22Rv1 (cell line): ENCODE results near the gene COL27A1.

ENCODE experiments used
- H3K27ac ChIP-seq: fragments of 450-650 bp; 2 replicates; pipeline ENCODE4 v1.5.1; 2017
- ZFX ChIP-seq: fragments of 450-650 bp; IDR thresholded peaks from 2 replicates; pipeline ENCODE4 v1.6.1; 2017; ENCODE audit warnings: antibody characterized with exemption, borderline replicate concordance
- TF ChIP-seq, protein P1 (sequence below): fragments of 450-650 bp; IDR thresholded peaks from 2 replicates; pipeline ENCODE4 v1.5.1; 2017; ENCODE audit warnings: mild to moderate bottlenecking

Gene COL27A1

GRCh38 chr9:114280636-114281472, 125.5 kb downstream of the COL27A1 start:
- TF ChIP-seq, protein P1, sequence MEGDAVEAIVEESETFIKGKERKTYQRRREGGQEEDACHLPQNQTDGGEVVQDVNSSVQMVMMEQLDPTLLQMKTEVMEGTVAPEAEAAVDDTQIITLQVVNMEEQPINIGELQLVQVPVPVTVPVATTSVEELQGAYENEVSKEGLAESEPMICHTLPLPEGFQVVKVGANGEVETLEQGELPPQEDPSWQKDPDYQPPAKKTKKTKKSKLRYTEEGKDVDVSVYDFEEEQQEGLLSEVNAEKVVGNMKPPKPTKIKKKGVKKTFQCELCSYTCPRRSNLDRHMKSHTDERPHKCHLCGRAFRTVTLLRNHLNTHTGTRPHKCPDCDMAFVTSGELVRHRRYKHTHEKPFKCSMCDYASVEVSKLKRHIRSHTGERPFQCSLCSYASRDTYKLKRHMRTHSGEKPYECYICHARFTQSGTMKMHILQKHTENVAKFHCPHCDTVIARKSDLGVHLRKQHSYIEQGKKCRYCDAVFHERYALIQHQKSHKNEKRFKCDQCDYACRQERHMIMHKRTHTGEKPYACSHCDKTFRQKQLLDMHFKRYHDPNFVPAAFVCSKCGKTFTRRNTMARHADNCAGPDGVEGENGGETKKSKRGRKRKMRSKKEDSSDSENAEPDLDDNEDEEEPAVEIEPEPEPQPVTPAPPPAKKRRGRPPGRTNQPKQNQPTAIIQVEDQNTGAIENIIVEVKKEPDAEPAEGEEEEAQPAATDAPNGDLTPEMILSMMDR, result no peak
- no peak for TF ChIP-seq ZFX
- H3K27ac ChIP-seq, result no peak overlapping the region

DNA sequence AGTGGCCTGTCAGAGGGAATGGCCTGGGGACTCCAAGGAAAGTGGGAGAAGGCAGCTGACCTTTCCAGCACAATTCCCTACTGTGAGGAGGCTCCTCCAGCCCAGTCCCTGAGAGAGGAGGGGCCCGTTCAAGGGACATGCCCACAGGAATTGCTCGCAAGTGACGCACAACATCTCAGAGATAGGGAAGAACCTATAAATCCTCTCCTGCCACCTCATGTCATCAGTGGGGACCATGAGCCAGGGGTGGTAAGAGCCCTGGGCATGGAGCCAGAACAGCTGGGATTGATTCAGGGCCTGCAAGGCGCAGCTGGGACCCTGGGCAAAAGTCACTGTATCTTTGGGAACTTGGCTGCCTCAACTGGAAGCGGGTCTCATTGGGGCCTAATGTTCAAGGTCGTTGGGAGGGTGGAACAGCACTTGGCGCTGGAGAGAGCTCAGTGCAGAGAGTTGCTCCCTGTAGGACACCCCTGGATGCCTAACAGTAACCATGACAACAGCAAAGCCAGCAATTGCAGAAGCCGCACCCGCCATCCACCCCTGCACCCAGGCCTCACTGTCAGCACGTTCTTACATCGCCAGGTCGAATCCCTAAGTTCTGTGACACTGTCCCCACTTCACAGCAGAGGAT, 126.3 kb downstream of the COL27A1 start:
- TF ChIP-seq, protein P1, result no peak
- no peak for TF ChIP-seq ZFX
- no peak overlapping the region for H3K27ac ChIP-seq

DNA sequence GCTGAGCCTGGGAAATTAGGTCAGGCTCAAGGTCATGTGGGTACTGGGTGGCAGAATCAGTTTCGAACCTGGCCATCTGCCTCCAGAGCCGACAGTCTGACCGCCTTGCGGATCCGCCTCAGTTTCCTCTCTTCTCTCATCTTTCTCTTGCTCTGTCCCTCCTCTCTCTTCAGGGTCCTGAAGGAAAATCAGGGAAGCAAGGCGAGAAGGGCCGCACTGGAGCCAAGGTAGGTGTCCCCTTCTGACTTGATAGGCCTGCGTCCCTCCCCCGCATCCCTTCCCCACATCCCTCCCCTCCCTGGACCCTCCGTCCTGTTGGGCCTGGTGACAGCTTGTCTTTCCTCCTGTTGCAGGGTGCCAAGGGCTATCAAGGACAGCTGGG, 126.8 kb downstream of the COL27A1 start:
- no peak overlapping the region for H3K27ac ChIP-seq
- TF ChIP-seq ZFX, result no peak
- TF ChIP-seq, protein P1, result no peak

DNA sequence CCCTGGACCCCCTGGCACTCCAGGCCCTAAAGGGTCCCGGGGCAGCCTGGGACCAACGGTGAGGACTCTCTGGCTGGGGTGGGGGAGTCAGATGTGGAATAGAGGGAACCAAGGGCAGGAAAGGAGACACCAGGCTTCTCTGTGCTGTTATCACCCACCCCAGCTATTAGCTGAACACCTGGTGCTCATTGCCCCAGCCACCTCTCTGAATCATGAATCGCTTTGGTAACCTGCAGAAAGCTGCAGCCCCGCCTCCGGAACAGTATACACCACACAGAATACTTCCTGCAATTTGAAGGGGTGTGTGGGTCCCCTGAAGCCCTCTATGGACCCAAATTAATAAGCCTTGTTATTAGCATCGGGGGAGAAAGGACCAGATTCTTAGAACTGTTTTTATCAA, 127.2 kb downstream of the COL27A1 start:
- no peak for TF ChIP-seq ZFX
- TF ChIP-seq, protein P1, result no peak
- no peak overlapping the region for H3K27ac ChIP-seq

DNA sequence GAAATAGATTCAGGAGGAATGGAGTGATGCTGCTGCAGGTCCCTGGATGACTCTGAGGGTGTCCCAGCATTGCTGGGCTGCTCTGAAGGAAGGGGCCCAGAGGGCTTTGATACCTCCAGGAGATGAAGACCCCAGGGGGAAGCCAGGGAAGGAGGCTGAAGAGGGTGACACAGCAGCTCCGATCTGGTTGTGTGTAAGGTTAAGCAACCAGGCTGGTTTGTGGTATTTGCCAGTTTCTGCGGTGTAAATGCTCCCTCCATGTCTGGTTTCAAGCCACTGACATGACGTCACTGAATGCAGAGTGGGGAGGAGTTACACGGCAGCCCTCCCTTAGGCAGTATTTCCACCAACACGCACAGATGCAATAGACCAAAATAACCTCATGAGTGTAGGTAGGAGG, 127.6 kb downstream of the COL27A1 start:
- TF ChIP-seq, protein P1, result no peak
- no peak for TF ChIP-seq ZFX
- H3K27ac ChIP-seq, result no peak overlapping the region

DNA sequence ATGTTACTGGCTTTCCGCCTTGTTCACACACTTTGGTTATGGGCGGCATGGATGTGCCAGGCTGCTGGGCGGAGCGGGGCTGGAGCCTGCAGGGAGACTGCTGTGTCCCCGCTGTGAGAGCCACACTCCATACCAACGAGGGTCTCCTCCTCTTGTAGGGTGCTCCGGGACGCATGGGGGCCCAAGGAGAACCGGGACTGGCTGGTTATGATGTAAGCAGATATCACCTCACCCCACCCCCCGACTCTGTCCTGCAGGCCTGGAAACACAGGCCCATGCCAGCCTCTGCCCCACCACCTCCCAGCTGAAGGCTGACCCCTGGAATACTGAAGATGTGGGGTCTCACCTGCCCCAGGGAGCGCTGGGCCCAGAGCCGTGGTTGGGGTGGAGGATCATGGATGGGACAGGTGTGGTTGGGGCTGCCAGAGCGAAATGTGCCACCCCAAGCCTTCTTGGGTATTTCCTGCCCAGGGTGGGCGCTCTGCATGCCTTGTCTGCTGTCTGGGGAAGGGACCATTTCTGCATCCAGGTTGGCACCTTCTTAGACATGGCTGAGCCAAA, 128.3 kb downstream of the COL27A1 start:
- TF ChIP-seq, protein P1, result no peak
- TF ChIP-seq ZFX, result no peak
- H3K27ac ChIP-seq, result no peak overlapping the region
